Panc1 (cell line): ENCODE measurements around the gene EEIG2. TPM values are rescaled to one million over a fixed set of nuclear protein-coding genes. Genes with fewer than 3 reads are reported as not detected.

ENCODE experiments used
- ATAC-seq: fragments of 200-7000 bp; cut with Tn5 transposase; 2 replicates; pipeline ENCODE4 v1.9.1; 2020; ENCODE audit warnings: mild to moderate bottlenecking, moderate library complexity
- BruUV-seq: library from RNA; stranded (reverse); fragments of 400-500 nt; replicated peaks from 2 replicates; lab custom pipeline; 2021; lab: Mats Ljungman, UMichigan
- CTCF ChIA-PET: fragments of 300-600 bp; sonication (Branson Sonifier 250); formaldehyde crosslinking; loops from one replicate; lab custom pipeline; 2022; ENCODE audit warnings: antibody characterized with exemption; lab: Charles Lee
- POLR2A ChIA-PET: fragments of 300-600 bp; sonication (Branson Sonifier 250); formaldehyde crosslinking; loops from one replicate; lab custom pipeline; 2022; ENCODE audit warnings: antibody characterized with exemption; lab: Charles Lee
- DNase-seq: peaks from one replicate; pipeline ENCODE4 v3.0.0-alpha.2; 2010; ENCODE audit warnings: low read depth, low spot score
- H3K27ac ChIP-seq: 2 replicates; pipeline ENCODE4 v1.5.1; 2011; ENCODE audit warnings: mild to moderate bottlenecking, low read length, inconsistent platforms
- H3K27me3 ChIP-seq: fragments of 200-500 bp; sonication (Bioruptor generic); 2 replicates; pipeline ENCODE4 v1.6.0; 2014; ENCODE audit warnings: low read length, inconsistent platforms; ENCODE audit not compliant: control insufficient read depth, insufficient read depth
- H3K36me3 ChIP-seq: fragments of 200-500 bp; sonication (Bioruptor generic); 2 replicates; pipeline ENCODE4 v1.5.1; 2014; ENCODE audit warnings: inconsistent platforms, mild to moderate bottlenecking, low read length, moderate library complexity; ENCODE audit not compliant: control insufficient read depth, insufficient read depth
- H3K4me1 ChIP-seq: 2 replicates; pipeline ENCODE4 v1.5.1; 2011; ENCODE audit warnings: inconsistent platforms, mild to moderate bottlenecking, low read length, moderate library complexity; ENCODE audit not compliant: control insufficient read depth, insufficient read depth
- H3K4me3 ChIP-seq, 2 experiments: 2 replicates each; pipeline ENCODE4 v1.5.1; 2011 to 2012; ENCODE audit warnings: low read depth in 2 of 2, low read length in 2 of 2, mild to moderate bottlenecking in 2 of 2, inconsistent platforms in 1 of 2, moderate library complexity in 1 of 2
- H3K9me3 ChIP-seq: fragments of 200-500 bp; sonication (Bioruptor generic); 2 replicates; pipeline ENCODE4 v1.5.1; 2014; ENCODE audit warnings: low read depth, mild to moderate bottlenecking, inconsistent platforms, low read length, moderate library complexity; ENCODE audit not compliant: control insufficient read depth, insufficient read depth
- CTCF ChIP-seq: fragments of 450-650 bp; IDR thresholded peaks from 2 replicates; pipeline ENCODE4 v1.5.1; 2017; ENCODE audit warnings: mild to moderate bottlenecking
- POLR2AphosphoS5 ChIP-seq: IDR thresholded peaks from 2 replicates; pipeline ENCODE4 v1.6.1; 2012; ENCODE audit warnings: mild to moderate bottlenecking, low read depth, low read length, moderate library complexity
- REST ChIP-seq, 2 experiments: IDR thresholded peaks; 2 replicates each; pipeline ENCODE4 v1.6.1; 2011 to 2012; ENCODE audit warnings: low read depth in 2 of 2, control low read depth in 1 of 2, low read length in 1 of 2, mild to moderate bottlenecking in 1 of 2, moderate library complexity in 1 of 2; ENCODE audit not compliant: insufficient read depth in 1 of 2
- SIN3A ChIP-seq: IDR thresholded peaks from 2 replicates; pipeline ENCODE4 v1.6.1; 2012; ENCODE audit warnings: low read depth, mild to moderate bottlenecking, low read length, moderate library complexity, borderline replicate concordance; ENCODE audit not compliant: insufficient read depth
- TCF7L2 ChIP-seq: IDR thresholded peaks from 2 replicates; pipeline ENCODE4 v1.6.1; 2011; ENCODE audit warnings: mild to moderate bottlenecking, low read depth, low read length, inconsistent platforms
- in situ Hi-C: cut with HindIII; loops from 2 replicates; pipeline ENCODE4 v1.10.0; 2016; ENCODE audit warnings: low sequenced_read_pairs, low pct_unique_long_range_greater_than_20kb
- intact Hi-C: fragments of 100-400 bp; cut with micrococcal nuclease; formaldehyde crosslinking; loops from one replicate; pipeline ENCODE4 v1.10.0; 2022; ENCODE audit not compliant: unreplicated experiment
- total RNA-seq: library from RNA; stranded (reverse); gene quantifications from one replicate; pipeline ENCODE4 v1.2.1, GENCODE V29; 2021; ENCODE audit not compliant: unreplicated experiment

The EEIG2 gene
- total RNA-seq, 1 experiment from 2014 or later = 5.4 TPM

- BruUV-seq = no TSS peak
- POLR2A ChIA-PET = no interaction called here
- CTCF ChIA-PET = no interaction called here
Observed at GRCh38 chr1:108565512-108565911, 5.6 kb downstream of the EEIG2 start.

GRCh38 chr1:108568589-108568988, 8.7 kb downstream of the EEIG2 start:
- no peaks in the 10 kb centered on the region for H3K9me3 ChIP-seq
- intact Hi-C loops (no loop called here), in situ Hi-C loops (no loop called here)
- DNase-seq (no peak), ATAC-seq (no peak)
- ChIA-PET CTCF (no interaction called here), POLR2A (no interaction called here)
- no peak overlapping the region for H3K27ac ChIP-seq
- no peaks in the 10 kb centered on the region for H3K27me3 ChIP-seq
- H3K4me1 ChIP-seq = no peaks in the 10 kb centered on the region
- H3K36me3 ChIP-seq = no peaks in the 10 kb centered on the region
- BruUV-seq = no TSS peak
- no peak overlapping the region for H3K4me3 ChIP-seq
- TF ChIP-seq CTCF (no peak), POLR2AphosphoS5 (no peak)

More at GRCh38 chr1:108565512-108565911, 5.6 kb downstream of the EEIG2 start:
- TF ChIP-seq POLR2AphosphoS5 = no peak
- in situ Hi-C loops (no loop called here), intact Hi-C loops (no loop called here)
- Histone ChIP-seq H3K9me3 (no peaks in the 10 kb centered on the region), H3K4me1 (peaks cover 6% of the 10 kb centered on the region), H3K27ac (no peak overlapping the region), H3K27me3 (no peaks in the 10 kb centered on the region), H3K4me3 (no peak overlapping the region), H3K36me3 (no peaks in the 10 kb centered on the region)
- ATAC-seq (no peak), DNase-seq (no peak)

- intact Hi-C loops (no loop called here), in situ Hi-C loops (no loop called here)
- TF ChIP-seq TCF7L2 = no peak
- TF ChIP-seq REST (IDR thresholded peaks at IDR 0.05; ENCODE audit: insufficient read depth in 1 of 2, low read depth in 2 of 2, low read length in 1 of 2) = no peak
- no peak for TF ChIP-seq SIN3A
- no peak for TF ChIP-seq CTCF
- TF ChIP-seq POLR2AphosphoS5 = no peak
- no peaks in the 10 kb centered on the region for H3K27me3 ChIP-seq
- ChIA-PET CTCF (no interaction called here), POLR2A (no interaction called here)
- H3K4me1 ChIP-seq = no peaks in the 10 kb centered on the region
- DNase-seq (no peak), ATAC-seq (no peak)
- BruUV-seq = no TSS peak
- H3K9me3 ChIP-seq = no peaks in the 10 kb centered on the region
- H3K4me3 ChIP-seq = no peak overlapping the region
- no peak overlapping the region for H3K27ac ChIP-seq
- no peaks in the 10 kb centered on the region for H3K36me3 ChIP-seq
Observed at GRCh38 chr1:108569097-108569728, 9.3 kb downstream of the EEIG2 start.
